Liver (tissue), 9 donors: ENCODE measurements around the gene ZNF888. TPM values are rescaled to one million over a fixed set of nuclear protein-coding genes. Genes with fewer than 3 reads are reported as not detected.

Experiments
- DNase-seq: peaks from one replicate; pipeline ENCODE4 v3.0.0-alpha.2; 2017; ENCODE audit warnings: low spot score
- H3K27ac ChIP-seq, 2 donors: one replicate each; pipeline ENCODE4 v1.7.0; 2013; ENCODE audit warnings: inconsistent platforms in 2 of 2, low read length in 2 of 2, control low read depth in 1 of 2, low read depth in 1 of 2, mild to moderate bottlenecking in 1 of 2
- H3K27me3 ChIP-seq, 4 donors: one replicate each; pipeline versions ENCODE4 v1.6.1 to v1.7.0; 2013; ENCODE audit warnings: low read length in 3 of 4, inconsistent platforms in 1 of 4, mild to moderate bottlenecking in 1 of 4, moderate library complexity in 1 of 4; ENCODE audit not compliant: control insufficient read depth in 4 of 4, insufficient read depth in 4 of 4
- H3K36me3 ChIP-seq, 4 donors: one replicate each; pipeline versions ENCODE4 v1.6.1 to v1.7.0; 2013; ENCODE audit warnings: low read length in 3 of 4, mild to moderate bottlenecking in 3 of 4, low read depth in 1 of 4, moderate library complexity in 1 of 4; ENCODE audit not compliant: control insufficient read depth in 4 of 4, insufficient read depth in 3 of 4
- H3K4me1 ChIP-seq, 4 donors: one replicate each; pipeline versions ENCODE4 v1.6.1 to v1.7.0; 2013; ENCODE audit warnings: low read length in 3 of 4, mild to moderate bottlenecking in 3 of 4, moderate library complexity in 1 of 4; ENCODE audit not compliant: control insufficient read depth in 4 of 4, insufficient read depth in 4 of 4
- H3K4me3 ChIP-seq, 3 donors: one replicate each; pipeline versions ENCODE4 v1.6.1 to v1.7.0; 2013; ENCODE audit warnings: low read length in 3 of 3, control low read depth in 1 of 3, low read depth in 1 of 3, mild to moderate bottlenecking in 1 of 3
- H3K9ac ChIP-seq, 2 donors: one replicate each; pipeline ENCODE4 v1.7.0; 2013; ENCODE audit warnings: low read length in 2 of 2, mild to moderate bottlenecking in 2 of 2, moderate library complexity in 2 of 2, control low read depth in 1 of 2, low read depth in 1 of 2
- H3K9me3 ChIP-seq, 4 donors: one replicate each; pipeline versions ENCODE4 v1.6.1 to v1.7.0; 2013; ENCODE audit warnings: low read length in 3 of 4; ENCODE audit not compliant: control insufficient read depth in 4 of 4
- ATF3 ChIP-seq: IDR thresholded peaks from 2 replicates; pipeline ENCODE4 v1.6.1; 2016; ENCODE audit warnings: antibody characterized with exemption
- EGR1 ChIP-seq, 2 donors: IDR thresholded peaks; 2 replicates each; pipeline ENCODE4 v1.6.1; 2016 to 2018; ENCODE audit warnings: antibody characterized with exemption in 2 of 2, low read depth in 2 of 2
- FOXA1 ChIP-seq: IDR thresholded peaks from 2 replicates; pipeline ENCODE4 v1.6.1; 2016; ENCODE audit warnings: antibody characterized with exemption
- FOXA2 ChIP-seq: IDR thresholded peaks from 2 replicates; pipeline ENCODE4 v1.6.1; 2016; ENCODE audit warnings: antibody characterized with exemption
- GABPA ChIP-seq, 2 donors: IDR thresholded peaks in 1 of 2; conservative IDR thresholded peaks in 1 of 2; 2 replicates each; pipeline ENCODE4 v1.6.1; 2016; ENCODE audit warnings: antibody characterized with exemption in 2 of 2, mild to moderate bottlenecking in 1 of 2, moderate library complexity in 1 of 2
- HNF4A ChIP-seq, 2 donors: conservative IDR thresholded peaks; 2 replicates each; pipeline ENCODE4 v1.6.1; 2016; ENCODE audit warnings: antibody characterized with exemption in 2 of 2, mild to moderate bottlenecking in 2 of 2
- HNF4G ChIP-seq: IDR thresholded peaks from 2 replicates; pipeline ENCODE4 v1.6.1; 2016; ENCODE audit warnings: antibody characterized with exemption
- JUND ChIP-seq, 2 donors: IDR thresholded peaks; 2 replicates each; pipeline ENCODE4 v1.6.1; 2016; ENCODE audit warnings: antibody characterized with exemption in 2 of 2
- NR2F2 ChIP-seq: IDR thresholded peaks from 2 replicates; pipeline ENCODE4 v1.6.1; 2016; ENCODE audit warnings: antibody characterized with exemption
- RAD21 ChIP-seq, 2 donors: IDR thresholded peaks; 2 replicates each; pipeline ENCODE4 v1.6.1; 2016; ENCODE audit warnings: antibody characterized with exemption in 2 of 2, mild to moderate bottlenecking in 2 of 2
- REST ChIP-seq: IDR thresholded peaks from 2 replicates; pipeline ENCODE4 v1.6.1; 2016; ENCODE audit warnings: antibody characterized with exemption, mild to moderate bottlenecking
- RXRA ChIP-seq, 2 donors: IDR thresholded peaks; 2 replicates each; pipeline ENCODE4 v1.6.1; 2017 to 2018; ENCODE audit warnings: antibody characterized with exemption in 2 of 2, mild to moderate bottlenecking in 1 of 2
- SP1 ChIP-seq: IDR thresholded peaks from 2 replicates; pipeline ENCODE4 v1.6.1; 2018; ENCODE audit warnings: antibody characterized with exemption, mild to moderate bottlenecking
- TAF1 ChIP-seq: conservative IDR thresholded peaks from 2 replicates; pipeline ENCODE4 v1.6.1; 2016; ENCODE audit warnings: antibody characterized with exemption, mild to moderate bottlenecking
- YY1 ChIP-seq: IDR thresholded peaks from 2 replicates; pipeline ENCODE4 v1.6.1; 2016; ENCODE audit warnings: antibody characterized with exemption, mild to moderate bottlenecking
- WGBS: extraction: QIAGEN DNeasy Blood & Tissue Kit; methylation state at CpG from one replicate; pipeline ENCODE4 v1.1.7; 2013; 5-methylcytosine and 5-hydroxymethylcytosine counted together
- polyA plus RNA-seq, 2 donors: library from polyadenylated mRNA; stranded (reverse) in 1 of 2; unstranded in 1 of 2; fragments of 200-250 nt in 1 of 2; fragments of >200 nt in 1 of 2; fragmentation: Nextera tagmentation in 1 of 2; extraction: Ambion mirVana in 1 of 2; gene quantifications; one replicate each; pipeline versions ENCODE4 v1.2.1 to v1.2.3, GENCODE V29; 2013 to 2015
- total RNA-seq, 2 donors: library from RNA; depleted of rRNA; stranded (reverse); fragments of >200 nt; gene quantifications; one replicate each; pipeline ENCODE4 v1.2.3, GENCODE V29; 2014
- TF ChIP-seq, protein P1 (sequence below): IDR thresholded peaks from 2 replicates; pipeline ENCODE4 v1.6.1; 2016; ENCODE audit warnings: antibody characterized with exemption
- TF ChIP-seq, protein P2 (sequence below): fragments of 150-350 bp; IDR thresholded peaks from 2 replicates; pipeline ENCODE4 v1.5.1; 2017; ENCODE audit warnings: improper control_type of control experiment, low read depth, low read length; ENCODE audit not compliant: missing input control
- donor health status: healthy.
- donor health status: healthy.
- donor health status: healthy.
- donor health status: healthy.
- donor health status: healthy.

Gene ZNF888
- total and polyA plus RNA-seq, 4 donors: 0.11 to 9.0 (median 0.71) TPM

DNA sequence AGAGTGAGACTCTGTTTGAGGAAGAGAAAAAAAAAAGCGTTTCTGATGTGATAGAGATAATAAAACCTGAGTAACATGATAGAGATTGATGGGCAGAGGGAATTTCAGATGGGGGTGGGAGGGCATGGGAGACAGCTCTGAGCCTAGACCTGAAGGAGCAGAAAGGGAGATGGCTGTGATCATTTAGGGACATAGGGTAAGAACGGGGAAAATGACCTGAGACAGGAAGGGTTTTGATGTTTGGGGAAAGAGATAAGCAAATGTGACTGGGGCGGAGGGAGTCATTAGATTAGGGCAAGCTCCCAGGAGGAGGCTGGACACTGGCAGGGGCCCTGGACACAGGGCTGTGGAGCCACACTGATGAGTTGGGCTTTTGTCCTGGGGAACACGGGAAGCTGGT is 31.9 kb downstream of the ZNF888 start (continued):
- TF ChIP-seq, protein P1, sequence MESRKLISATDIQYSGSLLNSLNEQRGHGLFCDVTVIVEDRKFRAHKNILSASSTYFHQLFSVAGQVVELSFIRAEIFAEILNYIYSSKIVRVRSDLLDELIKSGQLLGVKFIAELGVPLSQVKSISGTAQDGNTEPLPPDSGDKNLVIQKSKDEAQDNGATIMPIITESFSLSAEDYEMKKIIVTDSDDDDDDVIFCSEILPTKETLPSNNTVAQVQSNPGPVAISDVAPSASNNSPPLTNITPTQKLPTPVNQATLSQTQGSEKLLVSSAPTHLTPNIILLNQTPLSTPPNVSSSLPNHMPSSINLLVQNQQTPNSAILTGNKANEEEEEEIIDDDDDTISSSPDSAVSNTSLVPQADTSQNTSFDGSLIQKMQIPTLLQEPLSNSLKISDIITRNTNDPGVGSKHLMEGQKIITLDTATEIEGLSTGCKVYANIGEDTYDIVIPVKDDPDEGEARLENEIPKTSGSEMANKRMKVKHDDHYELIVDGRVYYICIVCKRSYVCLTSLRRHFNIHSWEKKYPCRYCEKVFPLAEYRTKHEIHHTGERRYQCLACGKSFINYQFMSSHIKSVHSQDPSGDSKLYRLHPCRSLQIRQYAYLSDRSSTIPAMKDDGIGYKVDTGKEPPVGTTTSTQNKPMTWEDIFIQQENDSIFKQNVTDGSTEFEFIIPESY: no peak
- TF ChIP-seq FOXA2: no peak
- TF ChIP-seq HNF4A (conservative IDR thresholded peaks at IDR 0.05): no peak

- no peak overlapping the region for H3K4me3 ChIP-seq
These were observed 33.3 kb downstream of the ZNF888 start for GRCh38 chr19:52889931-52890330.

DNA sequence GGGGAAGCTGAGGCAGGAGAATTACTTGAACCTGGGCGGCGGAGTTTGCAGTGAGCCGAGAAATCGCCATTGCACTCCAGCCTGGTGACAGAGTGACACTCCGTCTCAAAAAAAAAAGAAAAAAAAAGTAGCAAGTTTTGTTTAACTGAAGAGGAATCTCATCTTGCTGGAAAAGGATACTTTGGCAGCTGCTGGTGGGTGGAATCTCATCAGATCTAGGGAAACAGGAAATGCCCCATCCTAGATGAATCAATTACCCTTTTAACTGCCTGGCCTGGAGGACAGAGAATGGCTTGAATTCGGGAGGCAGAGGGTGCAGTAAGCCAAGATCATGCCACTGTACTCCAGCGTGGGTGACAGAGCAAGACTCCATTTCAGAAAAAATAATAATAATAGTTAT is 34.2 kb downstream of the ZNF888 start:
- no peaks in the 10 kb centered on the region for H3K27me3 ChIP-seq
- no peaks in the 10 kb centered on the region for H3K4me1 ChIP-seq
- DNase-seq: no peak
- H3K27ac ChIP-seq: no peak overlapping the region
- H3K36me3 ChIP-seq: no peaks in the 10 kb centered on the region
- peaks cover 4 to 31% (median 6%) of the 10 kb centered on the region in 4 donors for H3K9me3 ChIP-seq
- no peak overlapping the region for H3K4me3 ChIP-seq
- TF ChIP-seq JUND (IDR thresholded peaks at IDR 0.05) (no peak), HNF4A (conservative IDR thresholded peaks at IDR 0.05) (no peak), ATF3 (no peak), GABPA (IDR thresholded peaks at IDR 0.05 in 1 of 2, conservative IDR thresholded peaks at IDR 0.05 in 1 of 2) (no peak), SP1 (no peak), FOXA2 (no peak), REST (no peak)
- TF ChIP-seq, protein P1: no peak
- 94% methylated on average over 7 of the region's 7 CpGs for WGBS
- H3K9ac ChIP-seq: no peak overlapping the region

More at GRCh38 chr19:52889931-52890330, 33.3 kb downstream of the ZNF888 start:
- no peak for DNase-seq
- 91% methylated on average over 4 of the region's 4 CpGs for WGBS
- no peaks in the 10 kb centered on the region for H3K4me1 ChIP-seq
- no peaks in the 10 kb centered on the region for H3K27me3 ChIP-seq
- no peak for TF ChIP-seq YY1
- TF ChIP-seq RAD21 (IDR thresholded peaks at IDR 0.05): no peak
- no peak for TF ChIP-seq NR2F2
- no peak for TF ChIP-seq TAF1
- TF ChIP-seq, protein P2, sequence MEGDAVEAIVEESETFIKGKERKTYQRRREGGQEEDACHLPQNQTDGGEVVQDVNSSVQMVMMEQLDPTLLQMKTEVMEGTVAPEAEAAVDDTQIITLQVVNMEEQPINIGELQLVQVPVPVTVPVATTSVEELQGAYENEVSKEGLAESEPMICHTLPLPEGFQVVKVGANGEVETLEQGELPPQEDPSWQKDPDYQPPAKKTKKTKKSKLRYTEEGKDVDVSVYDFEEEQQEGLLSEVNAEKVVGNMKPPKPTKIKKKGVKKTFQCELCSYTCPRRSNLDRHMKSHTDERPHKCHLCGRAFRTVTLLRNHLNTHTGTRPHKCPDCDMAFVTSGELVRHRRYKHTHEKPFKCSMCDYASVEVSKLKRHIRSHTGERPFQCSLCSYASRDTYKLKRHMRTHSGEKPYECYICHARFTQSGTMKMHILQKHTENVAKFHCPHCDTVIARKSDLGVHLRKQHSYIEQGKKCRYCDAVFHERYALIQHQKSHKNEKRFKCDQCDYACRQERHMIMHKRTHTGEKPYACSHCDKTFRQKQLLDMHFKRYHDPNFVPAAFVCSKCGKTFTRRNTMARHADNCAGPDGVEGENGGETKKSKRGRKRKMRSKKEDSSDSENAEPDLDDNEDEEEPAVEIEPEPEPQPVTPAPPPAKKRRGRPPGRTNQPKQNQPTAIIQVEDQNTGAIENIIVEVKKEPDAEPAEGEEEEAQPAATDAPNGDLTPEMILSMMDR: no peak
- no peak for TF ChIP-seq HNF4G
- no peak for TF ChIP-seq ATF3
- TF ChIP-seq, protein P1: no peak
- TF ChIP-seq RXRA (IDR thresholded peaks at IDR 0.05): no peak
- TF ChIP-seq HNF4A (conservative IDR thresholded peaks at IDR 0.05): no peak
- no peak for TF ChIP-seq EGR1 (IDR thresholded peaks at IDR 0.05; ENCODE audit: low read depth in 2 of 2)
- no peak for TF ChIP-seq FOXA1
- no peak for TF ChIP-seq FOXA2
- H3K27ac ChIP-seq: no peak overlapping the region
- H3K36me3 ChIP-seq: no peaks in the 10 kb centered on the region
- peaks cover 2 to 25% (median 4%) of the 10 kb centered on the region in 4 donors for H3K9me3 ChIP-seq
- H3K9ac ChIP-seq: no peak overlapping the region
